Smooth muscle cell (in vitro differentiated cells): ENCODE measurements around the gene D2HGDH. TPM values are rescaled to one million over a fixed set of nuclear protein-coding genes. Genes with fewer than 3 reads are reported as not detected.

Source experiments
- DNase-seq: peaks from one replicate; lab custom pipeline; 2025; ENCODE audit not compliant: unreplicated experiment; lab: John Stamatoyannopoulos, UW
- H2AFZ ChIP-seq: fragments of 200-600 bp; sonication (generic); 2 replicates; pipeline ENCODE4 v1.6.0; 2016; ENCODE audit warnings: antibody characterized with exemption, low read depth, mild to moderate bottlenecking
- H3F3A ChIP-seq: fragments of 200-600 bp; sonication (generic); 2 replicates; pipeline ENCODE4 v1.6.0; 2017; ENCODE audit warnings: antibody characterized with exemption, low read depth
- H3K27ac ChIP-seq: fragments of 200-600 bp; sonication (generic); 2 replicates; pipeline ENCODE4 v1.5.1; 2016; ENCODE audit warnings: low read depth, mild to moderate bottlenecking
- H3K27me3 ChIP-seq: fragments of 200-600 bp; sonication (generic); 2 replicates; pipeline ENCODE4 v1.6.1; 2016; ENCODE audit warnings: low read depth, mild to moderate bottlenecking
- H3K36me3 ChIP-seq: fragments of 200-600 bp; sonication (generic); 2 replicates; pipeline ENCODE4 v1.5.1; 2016; ENCODE audit warnings: low read depth
- H3K4me1 ChIP-seq: fragments of 200-600 bp; sonication (generic); 2 replicates; pipeline ENCODE4 v1.5.1; 2016; ENCODE audit warnings: low read depth
- H3K4me2 ChIP-seq: fragments of 200-600 bp; sonication (generic); 2 replicates; pipeline ENCODE4 v1.6.0; 2016; ENCODE audit warnings: mild to moderate bottlenecking
- H3K4me3 ChIP-seq: fragments of 200-600 bp; sonication (generic); 2 replicates; pipeline ENCODE4 v1.5.1; 2016; ENCODE audit warnings: mild to moderate bottlenecking
- H3K79me2 ChIP-seq: fragments of 200-600 bp; sonication (generic); 2 replicates; pipeline ENCODE4 v1.6.0; 2016; ENCODE audit warnings: low read depth, mild to moderate bottlenecking
- H3K9ac ChIP-seq: fragments of 200-600 bp; sonication (generic); 2 replicates; pipeline ENCODE4 v1.6.0; 2016; ENCODE audit warnings: low read depth
- H3K9me3 ChIP-seq: fragments of 200-600 bp; sonication (generic); replicated peaks from 2 replicates; pipeline ENCODE4 v1.5.1; 2016; ENCODE audit warnings: low read depth
- H4K20me1 ChIP-seq: fragments of 200-600 bp; sonication (generic); 2 replicates; pipeline ENCODE4 v1.6.0; 2016; ENCODE audit warnings: low read depth
- CTCF ChIP-seq: fragments of 200-600 bp; sonication (generic); IDR thresholded peaks from 2 replicates; pipeline ENCODE4 v1.5.1; 2017; ENCODE audit warnings: borderline replicate concordance, mild to moderate bottlenecking, antibody characterized with exemption; ENCODE audit not compliant: insufficient read depth, poor library complexity, severe bottlenecking
- WGBS: methylation state at CpG from one replicate; pipeline ENCODE4 v1.1.7; 2016; ENCODE audit warnings: low lambda C conversion rate; 5-methylcytosine and 5-hydroxymethylcytosine counted together
- polyA plus RNA-seq: library from polyadenylated mRNA; unstranded; fragments of >200 nt; fragmentation: Nextera tagmentation; extraction: Ambion mirVana; gene quantifications from 2 replicates; pipeline ENCODE4 v1.2.1, GENCODE V29; 2016
- total RNA-seq: library from RNA; depleted of rRNA; stranded (reverse); fragments of >200 nt; gene quantifications from 2 replicates; pipeline ENCODE4 v1.2.3, GENCODE V29; 2014

The D2HGDH gene
- total and polyA plus RNA-seq, 2 experiments from 2014 or later, result 3.7 to 20.7 TPM

- H3K27ac ChIP-seq, result no peak overlapping the region
- 1% methylated on average over 17 of the region's 17 CpGs for WGBS
- H3K36me3 ChIP-seq, result peaks cover 7% of the 10 kb centered on the region
- peaks cover 9% of the 10 kb centered on the region for H3K4me1 ChIP-seq
- H3F3A ChIP-seq, result no peaks in the 10 kb centered on the region
- H3K9ac ChIP-seq, result no peak overlapping the region
- no peaks in the 10 kb centered on the region for H3K9me3 ChIP-seq
- peak; percentile 16 for TF ChIP-seq CTCF
- H3K27me3 ChIP-seq, result no peaks in the 10 kb centered on the region
- H2AFZ ChIP-seq, result no peak overlapping the region
- H3K4me3 ChIP-seq, result peak overlapping the region; percentile 76
- peaks cover 10% of the 10 kb centered on the region for H4K20me1 ChIP-seq
- H3K4me2 ChIP-seq, result peak overlapping the region; percentile 99
- no peak for DNase-seq
- H3K79me2 ChIP-seq, result peaks cover 10% of the 10 kb centered on the region
These were observed 33.4 kb upstream of the D2HGDH start for GRCh38 chr2:241701149-241701398.

GRCh38 chr2:241701399-241702154 lies 32.9 kb upstream of the D2HGDH start, which contains the start of gene ING5:
ING5 (plus strand) TSS chr2:241702039; CDS start chr2:241702066, 27 bp downstream.
- no peak for TF ChIP-seq CTCF
- under 1% methylated on average over 28 of the region's 96 CpGs for WGBS

GRCh38 chr2:241702155-241703031 lies 32.0 kb upstream of the D2HGDH start:
- peak; percentile 79 for DNase-seq
- Histone ChIP-seq H3F3A (no peaks in the 10 kb centered on the region), H4K20me1 (peaks cover 10% of the 10 kb centered on the region), H2AFZ (no peak overlapping the region), H3K27me3 (no peaks in the 10 kb centered on the region), H3K79me2 (peaks cover 10% of the 10 kb centered on the region), H3K4me2 (peak overlapping the region; percentile 100), H3K27ac (peak overlapping the region; percentile 44), H3K9ac (peak overlapping the region; percentile 73), H3K4me3 (peak overlapping the region; percentile 100), H3K4me1 (peaks cover 9% of the 10 kb centered on the region), H3K36me3 (peaks cover 14% of the 10 kb centered on the region), H3K9me3 (no peaks in the 10 kb centered on the region)
- under 1% methylated on average over 30 of the region's 98 CpGs for WGBS
- TF ChIP-seq CTCF, result peak; percentile 28

More at GRCh38 chr2:241701399-241702154, 32.9 kb upstream of the D2HGDH start, which contains the start of gene ING5:
- Histone ChIP-seq H3K4me3 (peak within 1 kb of the TSS; percentile 100), H3K27me3 (no peaks in the 10 kb centered on the region), H3K36me3 (peaks cover 12% of the 10 kb centered on the region), H3K9ac (peak within 1 kb of the TSS; percentile 80), H3K9me3 (no peaks in the 10 kb centered on the region), H3K79me2 (peaks cover 10% of the 10 kb centered on the region), H2AFZ (no peak within 1 kb of the TSS), H3K4me1 (peaks cover 9% of the 10 kb centered on the region), H3F3A (no peaks in the 10 kb centered on the region), H3K4me2 (peak within 1 kb of the TSS; percentile 100), H4K20me1 (peaks cover 10% of the 10 kb centered on the region), H3K27ac (peak within 1 kb of the TSS; percentile 66)
- peak; percentile 83 for DNase-seq
